ENCODE data around the gene KRT23.
"Not testable (repeated sequence)": the region's sequence is repeated elsewhere in the genome, so short reads cannot be mapped to it uniquely, and the experiment has no call there.

KRT23 gene

DNA sequence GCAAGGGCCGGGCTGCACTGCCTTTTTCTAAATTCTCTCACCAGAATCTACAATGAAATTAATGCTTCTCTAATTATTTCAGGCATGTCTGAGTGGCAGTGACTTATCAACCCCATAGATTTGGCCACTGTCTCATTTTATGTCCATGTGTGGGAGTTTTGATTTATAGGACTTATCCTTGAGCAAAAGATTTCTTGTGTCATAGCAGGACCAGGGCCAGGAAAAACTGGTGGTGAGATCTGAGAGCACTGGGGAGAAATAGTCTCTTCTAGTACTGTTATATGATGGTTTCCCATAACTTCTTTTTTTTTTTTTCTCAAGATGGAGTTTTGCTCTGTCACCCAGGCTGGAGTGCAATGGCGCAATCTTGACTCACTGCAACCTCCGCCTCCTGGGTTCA is 1.5 kb upstream of the KRT23 start:
- no peaks in the 10 kb centered on the region for H3K36me3 ChIP-seq (replicated peaks)
- DNase-seq (ENCODE audit: low spot score in 2 of 2): no peak
- in situ Hi-C loops (cut with MboI; ENCODE audit: low sequenced_read_pairs): no loop called here
- no peak overlapping the region for H3K4me3 ChIP-seq
- no peaks in the 10 kb centered on the region for H3K9me3 ChIP-seq
- H3K4me1 ChIP-seq: peaks cover 14% of the 10 kb centered on the region
- no peaks in the 10 kb centered on the region for H3K27me3 ChIP-seq (ENCODE audit: low read depth)

- in situ Hi-C loops (cut with MboI; ENCODE audit: low sequenced_read_pairs): no loop called here
- DNase-seq (ENCODE audit: low spot score in 2 of 2): no peak
Measured at GRCh38 chr17:40936976-40937375, 470 bp downstream of the KRT23 start.

DNA sequence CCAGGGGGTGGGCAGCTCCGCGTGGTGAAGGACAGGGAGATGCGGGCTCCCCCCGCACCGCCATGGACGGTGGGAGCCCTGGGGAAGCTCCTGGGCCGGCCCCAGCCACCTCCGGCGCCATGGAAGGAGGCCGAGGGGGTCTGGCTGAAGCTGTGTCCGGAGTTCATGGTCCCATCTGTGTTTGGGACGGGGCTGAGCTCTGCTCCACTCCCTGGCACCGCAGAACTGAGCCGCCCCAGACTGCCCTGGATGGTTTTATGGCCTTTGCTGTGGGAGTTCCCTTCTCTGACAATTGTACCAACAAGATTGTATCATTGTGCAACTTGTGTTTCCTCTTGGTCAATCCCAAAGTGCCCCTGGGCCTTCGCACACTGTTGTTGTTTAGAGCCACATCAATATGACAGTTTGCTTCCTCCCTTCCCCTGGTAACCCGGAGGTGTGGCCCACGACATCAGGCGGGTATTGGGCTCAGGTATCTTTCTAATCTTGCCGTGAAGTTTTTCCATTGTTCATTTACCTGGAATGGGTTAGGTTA is 942 bp downstream of the KRT23 start:
- in situ Hi-C loops (cut with MboI; ENCODE audit: low sequenced_read_pairs): no loop called here
- Histone ChIP-seq H3K4me3 (no peak overlapping the region), H3K27me3 (ENCODE audit: low read depth) (no peaks in the 10 kb centered on the region), H3K9me3 (no peaks in the 10 kb centered on the region), H3K4me1 (peaks cover 34% of the 10 kb centered on the region), H3K36me3 (replicated peaks) (no peaks in the 10 kb centered on the region)
- no peak for DNase-seq (ENCODE audit: low spot score in 2 of 2)

More at GRCh38 chr17:40936976-40937375, 470 bp downstream of the KRT23 start:
- H3K27me3 ChIP-seq (ENCODE audit: low read depth): no peaks in the 10 kb centered on the region
- H3K9me3 ChIP-seq: no peaks in the 10 kb centered on the region
- H3K4me1 ChIP-seq: peaks cover 29% of the 10 kb centered on the region
- H3K36me3 ChIP-seq (replicated peaks): no peaks in the 10 kb centered on the region
- no peak overlapping the region for H3K4me3 ChIP-seq

GRCh38 chr17:40935624-40936023 is 1.8 kb downstream of the KRT23 start:
- in situ Hi-C loops (cut with MboI; ENCODE audit: low sequenced_read_pairs): no loop called here
- Histone ChIP-seq H3K4me3 (no peak overlapping the region), H3K4me1 (peaks cover 34% of the 10 kb centered on the region), H3K9me3 (no peaks in the 10 kb centered on the region), H3K27me3 (ENCODE audit: low read depth) (no peaks in the 10 kb centered on the region), H3K36me3 (replicated peaks) (no peaks in the 10 kb centered on the region)
- DNase-seq (ENCODE audit: low spot score in 2 of 2): no peak

DNA sequence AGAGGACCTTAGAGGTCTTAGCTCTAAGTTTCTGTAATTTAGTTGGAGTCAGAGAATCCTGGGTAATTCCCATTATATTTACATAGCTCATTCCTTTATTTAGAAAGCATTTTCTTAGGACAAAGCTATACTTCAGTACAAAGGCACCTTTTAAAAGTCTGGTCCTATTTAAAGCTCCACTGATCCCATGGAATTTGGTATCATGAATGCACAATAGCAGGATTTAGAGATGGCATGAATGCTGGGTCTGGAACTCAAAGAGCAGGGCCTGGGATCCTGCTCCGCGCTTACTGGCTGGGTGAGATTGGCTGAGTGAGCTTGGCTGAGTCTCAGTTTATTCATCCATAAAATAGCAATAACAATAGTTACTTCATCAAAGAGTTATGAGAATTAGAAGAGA is 4.8 kb downstream of the KRT23 start:
- Histone ChIP-seq H3K9me3 (no peaks in the 10 kb centered on the region), H3K4me1 (peaks cover 26% of the 10 kb centered on the region), H3K27me3 (ENCODE audit: low read depth) (no peaks in the 10 kb centered on the region), H3K4me3 (no peak overlapping the region), H3K36me3 (replicated peaks) (no peaks in the 10 kb centered on the region)
- in situ Hi-C loops (cut with MboI; ENCODE audit: low sequenced_read_pairs): no loop called here
- peak; percentile 77 to 99 for DNase-seq (ENCODE audit: low spot score in 2 of 2)

- H3K9me3 ChIP-seq: no peaks in the 10 kb centered on the region
- H3K36me3 ChIP-seq (replicated peaks): no peaks in the 10 kb centered on the region
- no peak for DNase-seq (ENCODE audit: low spot score in 2 of 2)
- no peak overlapping the region for H3K4me3 ChIP-seq
- in situ Hi-C loops (cut with MboI; ENCODE audit: low sequenced_read_pairs): no loop called here
- peaks cover 23% of the 10 kb centered on the region for H3K4me1 ChIP-seq
- no peaks in the 10 kb centered on the region for H3K27me3 ChIP-seq (ENCODE audit: low read depth)
Measured at GRCh38 chr17:40931311-40931710, 6.1 kb downstream of the KRT23 start.

DNA sequence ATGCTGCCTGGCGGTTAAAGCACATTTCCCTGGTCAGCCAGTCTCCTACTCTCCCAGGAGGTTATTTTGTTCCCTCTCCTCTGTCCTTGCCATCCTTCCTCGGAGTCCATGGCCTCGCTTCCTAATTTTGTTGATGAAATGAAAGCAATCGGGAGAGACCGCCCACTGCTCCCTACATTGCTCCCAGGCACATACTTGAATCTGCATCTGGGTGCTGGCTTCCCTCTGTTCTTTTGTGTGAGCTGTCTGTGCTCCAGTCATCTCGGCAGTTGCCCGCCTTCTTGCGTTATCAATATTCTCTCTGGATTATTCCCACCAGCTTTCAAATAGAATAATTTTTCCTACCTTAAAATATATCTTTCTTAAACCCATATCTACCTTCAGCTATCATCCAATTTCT is 11.1 kb downstream of the KRT23 start:
- Histone ChIP-seq H3K9me3 (no peaks in the 10 kb centered on the region), H3K27me3 (ENCODE audit: low read depth) (no peaks in the 10 kb centered on the region), H3K36me3 (replicated peaks) (no peaks in the 10 kb centered on the region), H3K4me1 (no peaks in the 10 kb centered on the region), H3K4me3 (no peak overlapping the region)
- in situ Hi-C loops (cut with MboI; ENCODE audit: low sequenced_read_pairs): no loop called here
- DNase-seq (ENCODE audit: low spot score in 2 of 2): no peak

- Histone ChIP-seq H3K27me3 (ENCODE audit: low read depth) (no peaks in the 10 kb centered on the region), H3K4me1 (no peaks in the 10 kb centered on the region), H3K36me3 (replicated peaks) (no peaks in the 10 kb centered on the region), H3K4me3 (no peak overlapping the region), H3K9me3 (no peaks in the 10 kb centered on the region)
- in situ Hi-C loops (cut with MboI; ENCODE audit: low sequenced_read_pairs): loop anchor here (25.0 kb wide), 2 partner anchors 415 to 740 kb away; no protein-coding TSS in a partner anchor
- no peak for DNase-seq (ENCODE audit: low spot score in 2 of 2)
Measured at GRCh38 chr17:40922239-40922638, 15.2 kb downstream of the KRT23 start.

DNA sequence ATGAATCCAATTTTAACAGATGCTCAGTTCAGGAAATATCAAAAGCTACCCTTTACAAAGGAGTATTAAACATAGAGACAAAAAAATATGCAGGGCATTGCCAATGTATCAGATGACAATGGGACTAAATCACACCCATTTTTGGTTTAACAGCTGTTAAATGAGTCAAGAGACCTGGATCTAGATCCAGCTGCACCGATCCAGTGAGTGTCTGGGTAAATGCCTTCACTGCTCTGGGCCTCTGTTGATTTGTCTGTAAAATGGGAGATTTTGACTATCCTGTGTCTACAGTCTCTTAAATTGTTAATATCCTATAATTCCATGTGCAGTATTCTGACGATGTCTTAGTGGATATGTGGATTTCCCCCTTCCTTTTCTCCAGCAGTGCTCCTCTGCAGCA is 16.4 kb downstream of the KRT23 start:
- Histone ChIP-seq H3K9me3 (no peaks in the 10 kb centered on the region), H3K36me3 (replicated peaks) (no peaks in the 10 kb centered on the region), H3K4me1 (no peaks in the 10 kb centered on the region), H3K4me3 (no peak overlapping the region), H3K27me3 (ENCODE audit: low read depth) (no peaks in the 10 kb centered on the region)
- no peak for DNase-seq (ENCODE audit: low spot score in 2 of 2)
- in situ Hi-C loops (cut with MboI; ENCODE audit: low sequenced_read_pairs): loop anchor here (25.0 kb wide), 2 partner anchors 416 to 741 kb away; no protein-coding TSS in a partner anchor

GRCh38 chr17:40917116-40917515 is 20.3 kb downstream of the KRT23 start:
- not testable (repeated sequence) for H3K27me3 ChIP-seq (ENCODE audit: low read depth); H3K4me1 ChIP-seq; H3K4me3 ChIP-seq; H3K36me3 ChIP-seq (replicated peaks); H3K9me3 ChIP-seq; DNase-seq (ENCODE audit: low spot score in 2 of 2)
- in situ Hi-C loops (cut with MboI; ENCODE audit: low sequenced_read_pairs): loop anchor here (25.0 kb wide), 2 partner anchors 420 to 745 kb away; no protein-coding TSS in a partner anchor

GRCh38 chr17:40916366-40916765 is 21.1 kb downstream of the KRT23 start:
- in situ Hi-C loops (cut with MboI; ENCODE audit: low sequenced_read_pairs): loop anchor here (25.0 kb wide), 2 partner anchors 421 to 746 kb away; no protein-coding TSS in a partner anchor
- H3K4me3 ChIP-seq: no peak overlapping the region
- no peaks in the 10 kb centered on the region for H3K4me1 ChIP-seq
- no peaks in the 10 kb centered on the region for H3K9me3 ChIP-seq
- DNase-seq (ENCODE audit: low spot score in 2 of 2): no peak
- no peaks in the 10 kb centered on the region for H3K36me3 ChIP-seq (replicated peaks)
- no peaks in the 10 kb centered on the region for H3K27me3 ChIP-seq (ENCODE audit: low read depth)

- Histone ChIP-seq H3K4me3 (no peak overlapping the region), H3K27me3 (ENCODE audit: low read depth) (no peaks in the 10 kb centered on the region), H3K9me3 (no peaks in the 10 kb centered on the region), H3K36me3 (replicated peaks) (no peaks in the 10 kb centered on the region), H3K4me1 (no peaks in the 10 kb centered on the region)
- in situ Hi-C loops (cut with MboI; ENCODE audit: low sequenced_read_pairs): loop anchor here (25.0 kb wide), 2 partner anchors 422 to 747 kb away; no protein-coding TSS in a partner anchor
- DNase-seq (ENCODE audit: low spot score in 2 of 2): no peak
Measured at GRCh38 chr17:40915721-40916256, 21.7 kb downstream of the KRT23 start.

DNA sequence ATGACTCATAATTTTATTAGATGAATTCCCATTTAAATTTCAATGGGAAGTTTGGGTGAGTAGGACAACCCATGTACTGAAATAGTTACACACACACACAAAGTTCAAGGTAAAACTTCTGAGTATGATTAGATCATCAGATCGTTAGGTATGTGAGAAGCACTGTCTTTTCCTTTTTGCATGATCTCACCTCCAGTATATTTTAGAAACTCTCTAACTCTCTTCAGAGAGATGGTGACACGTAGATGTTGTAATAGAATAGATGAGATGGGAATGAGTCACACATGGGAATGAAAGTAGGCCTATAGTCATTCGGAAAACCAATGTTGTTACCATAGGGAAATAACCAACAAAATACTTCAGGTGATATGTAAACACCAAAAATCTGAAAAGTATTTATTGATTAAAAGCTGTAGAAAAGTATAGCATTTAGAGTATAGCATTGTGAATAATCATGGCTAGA is 22.2 kb downstream of the KRT23 start:
- no peaks in the 10 kb centered on the region for H3K36me3 ChIP-seq (replicated peaks)
- in situ Hi-C loops (cut with MboI; ENCODE audit: low sequenced_read_pairs): loop anchor here (25.0 kb wide), 2 partner anchors 422 to 747 kb away; no protein-coding TSS in a partner anchor
- H3K9me3 ChIP-seq: no peaks in the 10 kb centered on the region
- no peak overlapping the region for H3K4me3 ChIP-seq
- no peaks in the 10 kb centered on the region for H3K4me1 ChIP-seq
- no peaks in the 10 kb centered on the region for H3K27me3 ChIP-seq (ENCODE audit: low read depth)
- DNase-seq (ENCODE audit: low spot score in 2 of 2): no peak

DNA sequence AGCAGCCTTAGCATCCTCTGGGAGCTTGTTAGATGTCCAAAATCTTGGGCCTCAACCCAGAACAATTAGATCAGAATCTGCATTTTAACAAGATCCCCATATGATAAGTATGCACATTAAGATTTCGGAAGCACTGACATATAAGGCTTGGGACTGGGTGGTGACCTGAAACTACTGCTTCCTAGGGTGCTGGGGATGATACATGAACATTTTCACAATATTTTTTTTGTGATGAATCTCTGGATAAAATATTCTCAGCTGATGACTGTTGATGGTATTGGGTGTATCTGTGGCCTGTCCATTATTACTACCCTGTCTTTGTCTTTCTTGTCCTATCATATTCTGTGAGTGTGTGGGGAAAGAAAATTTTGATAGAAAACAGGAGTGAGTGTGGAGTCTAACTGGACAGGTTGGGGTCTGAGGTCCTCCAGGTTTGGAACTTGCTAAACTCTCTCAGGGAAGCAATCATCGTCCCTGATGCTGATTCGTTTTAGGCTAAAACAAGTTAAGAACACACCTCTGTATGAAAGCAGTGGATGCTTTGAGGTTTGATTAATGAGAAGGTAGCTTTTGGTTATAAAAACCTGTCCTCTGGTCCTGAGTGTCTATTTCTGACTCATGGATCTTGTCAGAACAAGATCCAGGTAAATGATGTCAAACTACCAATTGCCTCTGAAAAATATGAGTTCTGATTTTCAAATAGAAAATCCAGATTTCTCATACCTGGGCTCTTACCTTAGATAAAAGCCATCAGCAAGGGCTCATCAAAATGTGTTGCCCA is 23.2 kb downstream of the KRT23 start:
- no peaks in the 10 kb centered on the region for H3K4me1 ChIP-seq
- no peaks in the 10 kb centered on the region for H3K9me3 ChIP-seq
- H3K4me3 ChIP-seq: no peak overlapping the region
- no peaks in the 10 kb centered on the region for H3K36me3 ChIP-seq (replicated peaks)
- DNase-seq (ENCODE audit: low spot score in 2 of 2): no peak
- no peaks in the 10 kb centered on the region for H3K27me3 ChIP-seq (ENCODE audit: low read depth)
- in situ Hi-C loops (cut with MboI; ENCODE audit: low sequenced_read_pairs): loop anchor here (25.0 kb wide), 2 partner anchors 423 to 748 kb away; no protein-coding TSS in a partner anchor
